CD14-positive monocyte (primary cell): ENCODE measurements around the gene ZMYND15. TPM values are rescaled to one million over a fixed set of nuclear protein-coding genes. Genes with fewer than 3 reads are reported as not detected.

Experiments
- DNase-seq, 3 donors: peaks; one replicate each; pipeline ENCODE4 v3.0.0-alpha.2; 2011 to 2022
- H2AFZ ChIP-seq: 2 replicates; pipeline ENCODE4 v1.6.0; 2012; ENCODE audit warnings: mild to moderate bottlenecking, low read depth, low read length, inconsistent platforms; ENCODE audit not compliant: insufficient read depth, poor library complexity, severe bottlenecking
- H3K27ac ChIP-seq, 2 donors: 1 replicate in 1 of 2; 2 replicates in 1 of 2; pipeline ENCODE4 v1.5.1; 2012 to 2013; ENCODE audit warnings: low read length in 2 of 2, control low read depth in 1 of 2, inconsistent platforms in 1 of 2, low read depth in 1 of 2, mild to moderate bottlenecking in 1 of 2
- H3K27me3 ChIP-seq, 2 donors: one replicate each; pipeline versions ENCODE4 v1.6.0 to v1.6.1; 2011 to 2013; ENCODE audit warnings: low read length in 2 of 2; ENCODE audit not compliant: control insufficient read depth in 2 of 2, insufficient read depth in 2 of 2
- H3K36me3 ChIP-seq, 2 donors: replicated peaks in 1 of 2; 1 replicate in 1 of 2; 2 replicates in 1 of 2; pipeline versions ENCODE4 v1.5.1 to v1.6.1; 2012 to 2013; ENCODE audit warnings: low read length in 2 of 2, control low read depth in 1 of 2, inconsistent platforms in 1 of 2, mild to moderate bottlenecking in 1 of 2; ENCODE audit not compliant: insufficient read depth in 2 of 2, control insufficient read depth in 1 of 2
- H3K4me1 ChIP-seq, 2 donors: 1 replicate in 1 of 2; 2 replicates in 1 of 2; pipeline versions ENCODE4 v1.5.1 to v1.6.1; 2012 to 2013; ENCODE audit warnings: low read length in 2 of 2, control low read depth in 1 of 2, inconsistent platforms in 1 of 2, mild to moderate bottlenecking in 1 of 2, moderate library complexity in 1 of 2; ENCODE audit not compliant: insufficient read depth in 2 of 2, control insufficient read depth in 1 of 2
- H3K4me2 ChIP-seq: replicated peaks from 2 replicates; pipeline ENCODE3; 2012; ENCODE audit warnings: low read length, moderate library complexity, mild to moderate bottlenecking; ENCODE audit not compliant: poor library complexity, severe bottlenecking; ENCODE audit errors: extremely low read depth
- H3K4me3 ChIP-seq, 3 experiments: fragments of 200-600 bp in 1 of 3; sonication (generic) in 1 of 3; replicated peaks in 1 of 3; 1 replicate in 2 of 3; 2 replicates in 1 of 3; pipeline ENCODE4 v1.5.1; 2011 to 2013; ENCODE audit warnings: low read length in 3 of 3, mild to moderate bottlenecking in 3 of 3, control low read depth in 2 of 3, low read depth in 2 of 3, inconsistent platforms in 1 of 3, moderate library complexity in 1 of 3
- H3K79me2 ChIP-seq: 2 replicates; pipeline ENCODE4 v1.6.0; 2012; ENCODE audit warnings: mild to moderate bottlenecking, control low read depth, inconsistent platforms, low read length, moderate library complexity; ENCODE audit not compliant: insufficient read depth
- H3K9ac ChIP-seq: 2 replicates; pipeline ENCODE4 v1.6.0; 2017; ENCODE audit warnings: low read length, mild to moderate bottlenecking; ENCODE audit not compliant: insufficient read depth, poor library complexity, severe bottlenecking
- H3K9me3 ChIP-seq, 2 donors: replicated peaks in 1 of 2; 1 replicate in 1 of 2; 2 replicates in 1 of 2; pipeline versions ENCODE4 v1.5.1 to v1.6.1; 2012 to 2013; ENCODE audit warnings: low read length in 2 of 2, control low read depth in 1 of 2; ENCODE audit not compliant: control insufficient read depth in 1 of 2, insufficient read depth in 1 of 2
- H4K20me1 ChIP-seq: 2 replicates; pipeline ENCODE4 v1.6.0; 2012; ENCODE audit warnings: mild to moderate bottlenecking, low read length, control low read depth, moderate library complexity; ENCODE audit not compliant: insufficient read depth
- H3K27ac Mint-ChIP-seq, 7 donors: one replicate each; pipeline ENCODE4 v1.8.0; 2020; ENCODE audit warnings: mild to moderate bottlenecking in 7 of 7, mixed read lengths in 7 of 7, moderate library complexity in 6 of 7, inconsistent platforms in 2 of 7
- H3K27me3 Mint-ChIP-seq, 3 donors: one replicate each; pipeline ENCODE4 v1.8.0; 2021 to 2022; ENCODE audit warnings: low read depth in 3 of 3, mild to moderate bottlenecking in 3 of 3, mixed read lengths in 3 of 3, moderate library complexity in 3 of 3, inconsistent platforms in 1 of 3
- H3K36me3 Mint-ChIP-seq, 2 donors: one replicate each; pipeline ENCODE4 v1.8.0; 2020; ENCODE audit warnings: mixed read lengths in 2 of 2, inconsistent platforms in 1 of 2, mild to moderate bottlenecking in 1 of 2
- H3K4me1 Mint-ChIP-seq: one replicate; pipeline ENCODE4 v1.8.0; 2020; ENCODE audit warnings: mild to moderate bottlenecking, mixed read lengths
- H3K4me3 Mint-ChIP-seq, 2 donors: one replicate each; pipeline ENCODE4 v1.8.0; 2020; ENCODE audit warnings: mild to moderate bottlenecking in 2 of 2, mixed read lengths in 2 of 2, moderate library complexity in 1 of 2
- H3K9me3 Mint-ChIP-seq, 7 donors: one replicate each; pipeline ENCODE4 v1.8.0; 2020 to 2022; ENCODE audit warnings: mixed read lengths in 7 of 7, mild to moderate bottlenecking in 6 of 7, moderate library complexity in 6 of 7, inconsistent platforms in 2 of 7
- WGBS: methylation state at CpG from one replicate; pipeline ENCODE4 v1.1.5; 2013; ENCODE audit warnings: missing lambda C conversion rate; ENCODE audit not compliant: insufficient coverage; 5-methylcytosine and 5-hydroxymethylcytosine counted together
- intact Hi-C, 2 donors: fragments of 100-400 bp; cut with micrococcal nuclease; formaldehyde crosslinking; loops; one replicate each; pipeline versions ENCODE4 v1.15.0 to v1.15.1; 2023
- polyA plus RNA-seq, 3 donors: library from polyadenylated mRNA; depleted of rRNA in 1 of 3; unstranded in 2 of 3; stranded (reverse) in 1 of 3; fragments of 300-500 nt in 2 of 3; fragments of >200 nt in 1 of 3; fragmentation: Illumina TruSeq in 2 of 3; gene quantifications; 1 replicate in 2 of 3; 2 replicates in 1 of 3; pipeline ENCODE4 v1.2.3, GENCODE V29; 2012 to 2021
- TF ChIP-seq, protein P1 (sequence below): fragments of 200-600 bp; IDR thresholded peaks from one replicate; pipeline ENCODE4 v1.8.0; 2022; ENCODE audit warnings: antibody characterized with exemption, mild to moderate bottlenecking

Gene ZMYND15
- polyA plus RNA-seq, 3 donors, result 0.97 to 13.6 (median 1.2) TPM

DNA sequence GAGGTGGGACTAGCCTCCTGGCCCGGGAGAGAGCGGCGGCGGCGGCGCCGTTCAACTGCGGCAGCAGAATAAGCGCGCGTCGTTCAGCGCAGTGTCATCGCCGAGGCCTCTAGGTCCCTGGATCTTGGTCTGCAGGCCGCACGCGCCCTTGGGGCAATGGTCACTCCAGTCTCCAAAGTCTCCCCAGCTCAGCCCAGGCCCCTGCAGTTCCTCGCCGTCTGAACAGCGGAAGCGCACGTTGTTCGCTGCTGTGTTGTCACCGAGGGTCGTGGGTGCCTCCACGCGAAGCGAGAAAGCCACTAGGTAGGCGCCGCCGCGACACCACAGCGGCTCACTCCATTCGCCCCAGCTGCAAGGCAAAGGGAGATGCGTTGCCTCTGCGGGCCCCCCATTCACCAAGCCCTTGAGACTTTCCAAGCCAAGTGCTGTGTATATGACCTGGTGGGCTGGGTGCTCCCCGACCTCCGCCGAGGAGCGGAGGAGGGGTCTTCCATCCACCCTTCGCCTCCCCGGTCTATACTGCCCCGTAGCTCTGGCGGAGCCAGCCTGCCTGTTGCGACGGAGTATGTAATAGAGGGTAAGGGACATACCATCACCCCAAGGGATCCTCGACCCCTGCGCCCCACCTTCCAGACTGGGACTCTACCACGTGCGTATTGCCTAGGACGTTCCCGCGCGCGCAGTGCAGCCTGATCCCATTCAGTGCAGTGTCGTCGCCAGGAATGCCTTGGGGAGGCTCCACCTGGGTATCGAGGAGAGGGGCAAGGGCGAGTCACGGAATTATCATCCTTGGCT lies 45.9 kb downstream of the ZMYND15 start:
- H3K36me3 ChIP-seq, result no peaks in the 10 kb centered on the region
- H3K9ac ChIP-seq, result no peak overlapping the region
- peak overlapping the region; percentile 31 for H2AFZ ChIP-seq
- H3K9me3 ChIP-seq, result peaks cover 2 to 14% of the 10 kb centered on the region in 2 donors
- peaks cover 35 to 43% of the 10 kb centered on the region in 2 donors for H3K4me1 ChIP-seq
- peak in 2 of 3 donors; percentile 23 to 24 for DNase-seq
- peak overlapping the region in 1 of 7 donors; percentile 30 for H3K27ac Mint-ChIP-seq
- H3K4me2 ChIP-seq, result peak overlapping the region; percentile 46
- peaks cover 10 to 24% of the 10 kb centered on the region in 2 donors for H3K36me3 Mint-ChIP-seq
- intact Hi-C loops, result loop anchor here in 1 of 2 donors (2.0 to 5.0 kb wide), 2 partner anchors 15 to 102 kb away; partner anchors contain the start of gene TM4SF5
- peaks cover 3% of the 10 kb centered on the region for H4K20me1 ChIP-seq
- peaks cover 77 to 90% (median 85%) of the 10 kb centered on the region in 3 donors for H3K27me3 Mint-ChIP-seq
- peak overlapping the region; percentile 64 to 89 for H3K4me3 Mint-ChIP-seq
- no peaks in the 10 kb centered on the region for H3K79me2 ChIP-seq
- peak overlapping the region in 1 of 3 experiments; percentile 18 for H3K4me3 ChIP-seq
- peaks cover 43% of the 10 kb centered on the region for H3K4me1 Mint-ChIP-seq
- 6% methylated on average over 51 of the region's 61 CpGs for WGBS
- peaks cover 43 to 78% of the 10 kb centered on the region in 2 donors for H3K27me3 ChIP-seq
- H3K27ac ChIP-seq, result no peak overlapping the region
- peaks cover 3 to 35% (median 9%) of the 10 kb centered on the region in 7 donors for H3K9me3 Mint-ChIP-seq
- TF ChIP-seq, protein P1, sequence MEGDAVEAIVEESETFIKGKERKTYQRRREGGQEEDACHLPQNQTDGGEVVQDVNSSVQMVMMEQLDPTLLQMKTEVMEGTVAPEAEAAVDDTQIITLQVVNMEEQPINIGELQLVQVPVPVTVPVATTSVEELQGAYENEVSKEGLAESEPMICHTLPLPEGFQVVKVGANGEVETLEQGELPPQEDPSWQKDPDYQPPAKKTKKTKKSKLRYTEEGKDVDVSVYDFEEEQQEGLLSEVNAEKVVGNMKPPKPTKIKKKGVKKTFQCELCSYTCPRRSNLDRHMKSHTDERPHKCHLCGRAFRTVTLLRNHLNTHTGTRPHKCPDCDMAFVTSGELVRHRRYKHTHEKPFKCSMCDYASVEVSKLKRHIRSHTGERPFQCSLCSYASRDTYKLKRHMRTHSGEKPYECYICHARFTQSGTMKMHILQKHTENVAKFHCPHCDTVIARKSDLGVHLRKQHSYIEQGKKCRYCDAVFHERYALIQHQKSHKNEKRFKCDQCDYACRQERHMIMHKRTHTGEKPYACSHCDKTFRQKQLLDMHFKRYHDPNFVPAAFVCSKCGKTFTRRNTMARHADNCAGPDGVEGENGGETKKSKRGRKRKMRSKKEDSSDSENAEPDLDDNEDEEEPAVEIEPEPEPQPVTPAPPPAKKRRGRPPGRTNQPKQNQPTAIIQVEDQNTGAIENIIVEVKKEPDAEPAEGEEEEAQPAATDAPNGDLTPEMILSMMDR, result no peak

DNA sequence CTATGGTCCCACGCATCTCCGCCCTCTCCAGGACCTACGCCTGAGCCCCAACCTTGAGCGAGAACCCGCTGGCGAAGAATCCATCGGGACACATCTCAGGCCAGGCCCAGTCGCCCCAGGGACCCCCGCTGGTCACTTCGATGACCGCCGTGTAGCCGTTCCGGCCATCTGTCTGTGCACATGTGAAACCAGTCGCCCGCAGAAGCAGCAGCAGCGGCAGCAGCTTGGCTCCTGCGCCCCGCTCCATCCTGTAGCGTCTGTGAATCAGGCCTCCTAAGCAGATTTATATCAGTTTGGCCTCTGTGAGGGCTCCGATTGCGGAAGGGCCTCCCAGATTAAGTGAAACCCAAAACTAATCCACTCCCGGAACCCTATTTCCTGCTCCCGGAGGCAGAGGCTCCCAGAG lies 46.5 kb downstream of the ZMYND15 start, which contains the start of gene VMO1:
Gene VMO1, minus strand, starts transcription at position 259 of the 406 bp plus-strand sequence. Its CDS starts 12 bp downstream, at position 247.
- no peak within 1 kb of the TSS for H3K27ac ChIP-seq
- peaks cover 2 to 14% of the 10 kb centered on the region in 2 donors for H3K9me3 ChIP-seq
- peak within 1 kb of the TSS; percentile 46 for H3K4me2 ChIP-seq
- peak within 1 kb of the TSS in 1 of 3 experiments; percentile 18 for H3K4me3 ChIP-seq
- H2AFZ ChIP-seq, result peak within 1 kb of the TSS; percentile 31
- DNase-seq, result peak in 2 of 3 donors; percentile 27 to 40
- Mint-ChIP-seq H3K4me3 (peak within 1 kb of the TSS; percentile 64 to 89), H3K4me1 (peaks cover 47% of the 10 kb centered on the region), H3K9me3 (peaks cover 3 to 35% (median 9%) of the 10 kb centered on the region in 7 donors), H3K36me3 (peaks cover 10 to 24% of the 10 kb centered on the region in 2 donors), H3K27me3 (peaks cover 71 to 85% (median 81%) of the 10 kb centered on the region in 3 donors), H3K27ac (peak within 1 kb of the TSS in 4 of 7 donors; percentile 15 to 61 (median 36))
- H3K9ac ChIP-seq, result no peak within 1 kb of the TSS
- H3K4me1 ChIP-seq, result peaks cover 40 to 49% of the 10 kb centered on the region in 2 donors
- H3K79me2 ChIP-seq, result no peaks in the 10 kb centered on the region
- H3K27me3 ChIP-seq, result peaks cover 43 to 74% of the 10 kb centered on the region in 2 donors
- H3K36me3 ChIP-seq, result no peaks in the 10 kb centered on the region
- WGBS, result 3% methylated on average over 20 of the region's 24 CpGs
- H4K20me1 ChIP-seq, result peaks cover 3% of the 10 kb centered on the region
- TF ChIP-seq, protein P1, result no peak
- intact Hi-C loops, result loop anchor here in 1 of 2 donors (2.0 to 5.0 kb wide), 2 partner anchors 15 to 101 kb away; partner anchors contain the start of gene TM4SF5
